Urothelium cell line (cell line): ENCODE measurements around the gene FXYD7.
"Not testable (repeated sequence)": the region's sequence is repeated elsewhere in the genome, so short reads cannot be mapped to it uniquely, and the experiment has no call there.

Source experiments
- DNase-seq: peaks from one replicate; pipeline ENCODE4 v3.0.0; 2011; ENCODE audit warnings: low spot score, mixed read lengths
- FAIRE-seq: peaks from 2 replicates; lab custom pipeline; 2011; peaks lifted over from hg19 to GRCh38; lab: Jason Lieb, UNC

FXYD7 gene

GRCh38 chr19:35125749-35126623 lies 17.1 kb upstream of the FXYD7 start:
- no peak for DNase-seq
- no peak for FAIRE-seq

DNA sequence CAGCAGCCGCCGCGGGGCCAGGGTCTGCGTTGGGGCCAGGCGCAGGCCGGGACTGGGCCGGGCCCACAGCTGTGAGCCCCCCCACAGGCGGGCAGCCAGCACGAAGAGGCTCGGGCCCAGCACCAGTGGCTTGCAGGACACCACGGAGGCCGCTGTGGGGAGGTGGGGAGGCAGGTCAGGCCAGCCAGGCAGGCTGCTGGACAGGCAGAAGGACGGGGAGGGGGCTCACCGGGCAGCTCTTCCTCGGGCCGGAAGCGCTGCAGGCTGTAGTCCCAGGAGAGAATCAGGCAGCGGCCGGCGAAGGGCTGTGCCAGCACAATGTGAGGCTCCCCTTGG lies 16.5 kb upstream of the FXYD7 start:
- no peak for FAIRE-seq
- DNase-seq = no peak

- DNase-seq (no peak), FAIRE-seq (no peak)
Measured at GRCh38 chr19:35127871-35128270, 15.2 kb upstream of the FXYD7 start.

GRCh38 chr19:35128398-35129057 lies 14.5 kb upstream of the FXYD7 start:
- DNase-seq (no peak), FAIRE-seq (no peak)

DNA sequence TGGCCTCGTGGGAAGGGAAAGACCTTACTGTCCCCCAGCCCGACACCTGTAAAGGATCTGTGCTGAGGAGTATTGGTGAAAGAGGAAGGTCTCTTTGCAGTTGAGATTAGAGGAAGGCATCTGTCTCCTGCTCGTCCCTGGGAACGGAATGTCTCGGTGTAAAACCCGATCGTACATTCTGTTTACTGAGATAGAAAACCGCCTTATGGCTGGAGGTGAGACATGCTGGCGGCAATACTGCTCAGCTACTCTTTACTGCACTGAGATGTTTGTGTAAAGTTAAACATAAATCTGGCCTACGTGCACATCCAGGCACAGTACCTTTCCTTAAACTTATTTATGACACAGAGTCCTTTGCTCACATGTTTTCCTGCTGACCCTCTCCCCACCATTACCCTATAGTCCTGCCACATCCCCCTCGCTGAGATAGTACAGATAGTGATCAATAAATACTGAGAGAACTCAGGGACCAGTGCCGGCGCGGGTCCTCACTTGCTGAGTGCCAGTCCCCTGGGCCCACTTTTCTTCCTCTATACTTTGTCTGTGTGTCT lies 13.3 kb upstream of the FXYD7 start:
- FAIRE-seq, DNase-seq: not testable (repeated sequence)

- FAIRE-seq (no peak), DNase-seq (no peak)
Measured at GRCh38 chr19:35130761-35131720, 12.0 kb upstream of the FXYD7 start.

GRCh38 chr19:35132254-35132653 lies 10.8 kb upstream of the FXYD7 start:
- FAIRE-seq = peak; percentile 86
- DNase-seq = no peak

DNA sequence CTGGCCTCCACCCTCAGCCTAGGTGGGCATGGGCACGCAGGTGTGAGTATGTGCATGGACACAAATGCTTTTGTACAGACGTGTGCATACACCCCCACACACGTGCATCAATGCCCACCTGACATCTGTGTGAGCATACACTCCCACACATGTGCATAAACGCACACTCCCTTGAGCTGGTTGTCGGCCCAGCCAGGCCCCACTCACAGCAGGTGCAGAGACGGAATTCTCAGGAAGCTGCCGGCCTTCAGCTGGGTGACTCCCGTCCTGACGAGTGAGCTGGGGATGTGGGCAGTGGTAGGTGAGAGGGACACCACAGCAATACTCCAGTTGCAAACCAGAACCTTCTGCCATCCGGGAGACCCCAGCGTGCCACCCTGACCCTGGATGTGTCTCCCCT lies 9.2 kb upstream of the FXYD7 start:
- DNase-seq = no peak
- FAIRE-seq = peak; percentile 56

- DNase-seq = no peak
- FAIRE-seq = no peak
Measured at GRCh38 chr19:35134601-35135242, 8.3 kb upstream of the FXYD7 start, which contains the start of gene LGI4. TSS of gene LGI4 (minus strand) at chr19:35135059. CDS start at chr19:35134680, 379 bp downstream.

DNA sequence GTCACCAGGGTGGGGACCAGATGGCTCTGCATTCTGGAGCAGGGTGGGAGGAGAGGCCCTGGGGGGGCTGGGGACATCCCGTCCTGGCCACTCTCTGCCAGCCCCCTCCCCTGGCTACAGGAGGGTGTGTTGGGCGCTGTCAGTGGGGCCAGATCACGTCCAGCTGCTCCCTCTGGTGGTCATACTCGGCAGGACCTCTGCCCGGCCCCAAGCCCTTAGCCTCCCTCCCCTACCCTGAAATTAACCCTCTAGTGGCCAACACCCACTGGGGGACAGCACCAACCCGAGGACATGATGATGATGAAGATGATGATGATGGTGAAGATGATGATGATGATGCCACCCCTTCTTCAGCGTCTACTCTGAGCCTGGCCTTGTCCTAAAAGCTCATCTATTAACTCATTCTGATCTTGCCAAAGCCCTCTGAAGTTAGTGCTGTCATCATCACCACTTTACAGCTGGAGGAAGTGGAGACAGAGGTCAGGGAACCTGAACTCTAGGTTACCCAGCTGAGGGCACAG lies 7.6 kb upstream of the FXYD7 start:
- DNase-seq = peak; percentile 83
- FAIRE-seq = peak; percentile 83

- DNase-seq (no peak), FAIRE-seq (no peak)
Measured at GRCh38 chr19:35136231-35136630, 6.8 kb upstream of the FXYD7 start.

- DNase-seq = no peak
- no peak for FAIRE-seq
Measured at GRCh38 chr19:35136977-35137702, 5.9 kb upstream of the FXYD7 start.

DNA sequence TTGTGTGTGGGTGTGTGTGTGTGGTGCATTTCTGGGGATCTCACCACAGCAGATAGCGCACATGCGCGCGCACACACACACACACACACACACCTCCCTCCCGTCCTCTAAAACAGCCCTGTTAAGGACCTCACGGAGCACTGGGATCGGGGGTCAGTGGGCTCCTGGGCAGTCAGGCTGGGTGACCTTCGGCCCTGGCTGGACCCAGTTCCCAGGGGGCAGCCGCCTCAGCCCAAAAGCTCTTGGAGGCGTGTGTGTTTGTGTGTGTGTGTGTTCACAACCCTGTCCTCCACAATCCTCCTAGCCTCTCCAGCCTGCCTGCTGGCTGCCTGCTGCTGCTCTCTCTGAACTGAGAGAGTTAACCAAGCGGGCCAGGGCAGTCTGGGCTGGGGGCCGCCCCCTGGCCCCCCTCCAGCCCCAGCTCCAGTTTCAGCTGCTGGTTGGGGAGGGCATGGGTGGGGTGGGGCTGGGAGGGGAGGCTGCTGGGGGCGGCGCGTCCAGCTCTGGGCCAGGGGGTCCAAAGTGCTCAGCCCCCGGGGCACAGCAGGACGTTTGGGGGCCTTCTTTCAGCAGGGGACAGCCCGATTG lies 4.7 kb upstream of the FXYD7 start, which contains the start of gene FXYD1:
TSS of gene FXYD1 (plus strand) at position 520 of the 588 bp plus-strand sequence. CDS start 1,256 bp downstream, outside the sequence.
- no peak for DNase-seq
- FAIRE-seq = no peak

DNA sequence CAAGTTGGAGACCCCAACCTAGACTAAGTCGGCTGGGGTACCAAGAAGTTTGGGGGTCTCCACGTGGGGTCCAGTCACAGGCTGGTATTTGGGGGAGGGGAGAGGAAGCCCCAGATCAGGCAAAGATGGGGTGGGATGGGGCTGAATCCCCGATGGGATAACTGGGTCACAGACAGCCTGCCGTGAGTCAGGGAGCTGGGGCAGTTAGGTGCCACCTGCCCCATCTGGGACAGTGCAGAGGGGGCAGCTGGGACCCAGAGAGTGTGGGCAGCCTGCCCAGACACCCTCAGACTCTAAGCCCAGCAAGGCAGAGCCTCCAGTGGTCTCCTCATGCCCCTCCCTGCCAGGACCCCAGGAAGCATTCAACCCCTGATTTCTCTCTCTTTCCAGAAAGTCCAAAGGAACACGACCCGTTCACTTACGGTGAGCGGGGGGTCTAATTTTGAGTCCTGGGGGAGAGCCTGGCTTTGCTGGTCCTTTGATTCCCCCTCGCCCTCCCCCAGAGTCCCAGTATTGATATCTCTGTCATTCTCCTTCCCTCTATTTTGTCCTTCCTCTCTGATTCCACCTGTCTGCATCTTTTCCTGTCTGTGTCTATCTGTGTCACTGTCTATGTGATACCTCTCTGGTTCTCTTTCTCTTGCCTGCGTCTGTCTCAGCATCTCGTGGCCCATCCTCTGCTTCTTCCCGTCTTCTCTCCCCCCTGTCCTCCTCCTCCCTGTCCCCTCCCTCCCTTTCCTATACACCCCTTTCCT lies 2.7 kb upstream of the FXYD7 start:
- DNase-seq (no peak), FAIRE-seq (no peak)

GRCh38 chr19:35140962-35141836 lies 1.9 kb upstream of the FXYD7 start:
- peak; percentile 99 for DNase-seq
- peak; percentile 74 for FAIRE-seq

- no peak for DNase-seq
- no peak for FAIRE-seq
Measured at GRCh38 chr19:35141837-35142605, 1.0 kb upstream of the FXYD7 start.
